ENCODE results near the gene MPC2.

GRCh38 chr1:167900907-167901306, 36.0 kb downstream of the MPC2 start:
- TF ChIP-seq CTCF (IDR thresholded peaks at IDR 0.05) = no peak
- TF ChIP-seq POLR2A (IDR thresholded peaks at IDR 0.05) = no peak
- no peak for TF ChIP-seq POLR2AphosphoS5 (IDR thresholded peaks at IDR 0.05)
